Aorta (tissue), 5 donors: ENCODE data around the gene TMEM116. TPM values are rescaled to one million over a fixed set of nuclear protein-coding genes. Genes with fewer than 3 reads are reported as not detected.

Experiments
- ATAC-seq: fragments of 200-7000 bp; cut with Tn5 transposase; one replicate; pipeline ENCODE4 v1.9.1; 2022; ENCODE audit warnings: moderate library complexity; ENCODE audit not compliant: low FRiP score
- DNase-seq, 2 donors: peaks; one replicate each; pipeline ENCODE4 v3.0.0-alpha.2; 2020
- H3K27ac ChIP-seq, 2 donors: one replicate each; pipeline ENCODE4 v1.5.1; 2013; ENCODE audit warnings: low read length in 2 of 2, mild to moderate bottlenecking in 2 of 2, moderate library complexity in 2 of 2, control low read depth in 1 of 2, inconsistent platforms in 1 of 2, low read depth in 1 of 2
- H3K27me3 ChIP-seq, 2 donors: one replicate each; pipeline ENCODE4 v1.6.1; 2013; ENCODE audit warnings: control low read depth in 1 of 2, low read length in 1 of 2, mild to moderate bottlenecking in 1 of 2, moderate library complexity in 1 of 2; ENCODE audit not compliant: insufficient read depth in 2 of 2, control insufficient read depth in 1 of 2
- H3K36me3 ChIP-seq, 2 donors: one replicate each; pipeline ENCODE4 v1.6.1; 2013; ENCODE audit warnings: control low read depth in 1 of 2, low read length in 1 of 2, mild to moderate bottlenecking in 1 of 2; ENCODE audit not compliant: insufficient read depth in 2 of 2, control insufficient read depth in 1 of 2
- H3K4me1 ChIP-seq, 2 donors: one replicate each; pipeline ENCODE4 v1.6.1; 2013; ENCODE audit warnings: low read length in 2 of 2, control low read depth in 1 of 2, mild to moderate bottlenecking in 1 of 2, moderate library complexity in 1 of 2; ENCODE audit not compliant: insufficient read depth in 2 of 2, control insufficient read depth in 1 of 2
- H3K4me3 ChIP-seq, 2 donors: one replicate each; pipeline ENCODE4 v1.5.1; 2013; ENCODE audit warnings: low read length in 2 of 2, control low read depth in 1 of 2, mild to moderate bottlenecking in 1 of 2
- H3K9me3 ChIP-seq: one replicate; pipeline ENCODE4 v1.6.1; 2013; ENCODE audit warnings: mild to moderate bottlenecking, low read length; ENCODE audit not compliant: control insufficient read depth
- WGBS, 2 donors: extraction: QIAGEN DNeasy Blood & Tissue Kit; methylation state at CpG; one replicate each; pipeline ENCODE4 v1.1.7; 2013; 5-methylcytosine and 5-hydroxymethylcytosine counted together
- intact Hi-C, 2 donors: fragments of 100-400 bp; cut with DNase I; formaldehyde crosslinking; loops; one replicate each; pipeline versions ENCODE4 v1.14.2 to v1.15.0; 2022
- polyA plus RNA-seq, 2 donors: library from polyadenylated mRNA; stranded (reverse); fragments of 200-250 nt; gene quantifications; one replicate each; pipeline ENCODE4 v1.2.3, GENCODE V29; 2013
- total RNA-seq, 2 donors: library from RNA; stranded (reverse); fragmentation: NEBNext Ultra II Directional; extraction: Animal tissue kit (Norgen Biotek cat#: 25700); gene quantifications; one replicate each; pipeline ENCODE4 v1.2.1, GENCODE V29; 2021
- donor health status: healthy with polysubstance abuse.
- donor health status: Bipolar disorder and iron deficiency.
- donor health status: DM: no; HTN: no; CAD: no.
- donor health status: DM: no; HTN: no; CAD: no.
- donor health status: DM: yes; HTN: yes; CAD: no.

The TMEM116 gene
- total and polyA plus RNA-seq, 4 donors, result 2.4 to 9.9 (median 9.2) TPM

GRCh38 chr12:112029301-112029700 lies 16.3 kb upstream of the TMEM116 start:
- Histone ChIP-seq H3K4me1 (no peaks in the 10 kb centered on the region), H3K27me3 (no peaks in the 10 kb centered on the region), H3K9me3 (no peaks in the 10 kb centered on the region), H3K27ac (no peak overlapping the region), H3K4me3 (no peak overlapping the region), H3K36me3 (peaks cover 2 to 7% of the 10 kb centered on the region in 2 donors)
- ATAC-seq (no peak), DNase-seq (no peak)
- 93% methylated on average over 2 of the region's 2 CpGs for WGBS, 2 donors
- intact Hi-C loops, result no loop called here

GRCh38 chr12:112025808-112026375 lies 12.9 kb upstream of the TMEM116 start:
- Histone ChIP-seq H3K4me3 (no peak overlapping the region), H3K27ac (no peak overlapping the region), H3K4me1 (no peaks in the 10 kb centered on the region), H3K36me3 (peaks cover 0 to 3% of the 10 kb centered on the region in 2 donors), H3K9me3 (no peaks in the 10 kb centered on the region), H3K27me3 (no peaks in the 10 kb centered on the region)
- intact Hi-C loops, result no loop called here
- ATAC-seq (no peak), DNase-seq (no peak)
- 64 to 66% methylated on average over 4 of the region's 4 CpGs for WGBS, 2 donors

DNA sequence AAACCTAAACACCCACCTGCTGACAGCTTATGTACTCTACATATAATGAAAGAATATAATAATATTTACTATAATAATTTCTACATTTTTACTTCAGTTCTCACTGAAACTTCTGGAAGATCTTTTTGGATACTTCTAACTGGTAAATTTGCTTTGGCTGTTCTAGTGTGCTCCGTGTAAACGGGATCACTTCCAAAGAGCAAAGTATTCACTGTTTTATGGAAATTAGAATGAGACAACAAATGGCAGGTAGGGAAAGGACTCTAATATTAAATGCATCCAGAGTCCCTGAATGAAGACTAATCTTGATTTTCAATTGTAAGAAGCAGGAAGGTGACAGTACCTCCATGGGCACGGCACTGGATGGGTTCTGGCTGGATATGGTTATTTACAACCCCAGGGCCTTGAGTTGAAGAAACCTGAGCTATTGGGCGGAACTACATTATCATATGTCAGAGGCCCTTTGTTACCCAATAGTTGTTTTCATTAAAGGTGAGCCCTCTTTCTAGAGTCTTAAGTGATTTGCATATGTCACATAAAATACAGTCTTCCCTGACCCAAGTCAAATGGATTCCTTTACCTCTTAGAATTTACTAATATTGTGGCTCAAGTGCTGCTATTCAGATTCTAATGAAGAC lies 10.9 kb upstream of the TMEM116 start:
- no peak overlapping the region for H3K4me3 ChIP-seq
- no peaks in the 10 kb centered on the region for H3K27me3 ChIP-seq
- no peak overlapping the region for H3K27ac ChIP-seq
- H3K9me3 ChIP-seq, result no peaks in the 10 kb centered on the region
- 54 to 55% methylated on average over 4 of the region's 4 CpGs for WGBS, 2 donors
- ATAC-seq (no peak), DNase-seq (no peak)
- intact Hi-C loops, result no loop called here
- peaks cover 0 to 7% of the 10 kb centered on the region in 2 donors for H3K36me3 ChIP-seq
- no peaks in the 10 kb centered on the region for H3K4me1 ChIP-seq

GRCh38 chr12:112022241-112023016 lies 9.5 kb upstream of the TMEM116 start:
- H3K4me1 ChIP-seq, result no peaks in the 10 kb centered on the region
- ATAC-seq (no peak), DNase-seq (no peak)
- 82 to 87% methylated on average over 11 of the region's 11 CpGs for whole genome bisulfite sequencing, 2 donors
- H3K27me3 ChIP-seq, result no peaks in the 10 kb centered on the region
- H3K27ac ChIP-seq, result no peak overlapping the region
- peaks cover 0 to 5% of the 10 kb centered on the region in 2 donors for H3K36me3 ChIP-seq
- no peaks in the 10 kb centered on the region for H3K9me3 ChIP-seq
- H3K4me3 ChIP-seq, result no peak overlapping the region
- intact Hi-C loops, result no loop called here

GRCh38 chr12:112020947-112021457 lies 8.0 kb upstream of the TMEM116 start:
- ATAC-seq (no peak), DNase-seq (no peak)
- H3K4me1 ChIP-seq, result no peaks in the 10 kb centered on the region
- no peaks in the 10 kb centered on the region for H3K27me3 ChIP-seq
- whole genome bisulfite sequencing, 2 donors, result 87 to 89% methylated on average over 8 of the region's 8 CpGs
- H3K9me3 ChIP-seq, result no peaks in the 10 kb centered on the region
- no peak overlapping the region for H3K27ac ChIP-seq
- H3K36me3 ChIP-seq, result peaks cover 0 to 5% of the 10 kb centered on the region in 2 donors
- intact Hi-C loops, result no loop called here
- no peak overlapping the region for H3K4me3 ChIP-seq

DNA sequence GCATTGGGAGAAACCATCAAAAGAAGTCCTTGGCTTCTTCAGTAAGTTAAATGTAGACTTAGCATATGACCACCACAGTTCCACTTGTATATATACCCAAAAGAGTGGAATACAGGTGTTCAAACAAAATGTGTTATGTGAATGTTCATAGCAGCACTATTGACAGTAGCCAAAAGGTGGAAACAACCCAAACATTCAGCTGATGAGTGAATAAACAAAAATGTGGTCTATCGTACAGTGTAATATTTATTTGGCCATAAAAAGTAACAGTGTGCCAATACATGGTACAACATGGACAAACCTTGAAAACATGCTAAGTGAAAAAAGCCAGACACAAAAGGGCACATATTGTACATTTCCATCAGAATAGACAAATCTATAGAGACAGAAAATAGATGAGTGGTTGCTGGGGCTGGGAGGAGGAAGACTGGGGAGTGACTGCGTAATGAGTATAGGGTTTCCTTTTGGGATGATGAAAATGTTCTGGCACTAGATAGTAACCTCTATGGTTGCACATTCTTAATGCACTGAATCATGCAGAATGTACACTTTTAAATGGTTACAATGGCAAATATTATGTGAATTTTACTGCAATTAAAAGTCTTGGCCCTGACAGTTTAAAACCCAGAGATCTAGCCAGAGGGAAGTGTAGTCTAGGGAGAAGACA lies 5.7 kb upstream of the TMEM116 start:
- Histone ChIP-seq H3K4me1 (no peaks in the 10 kb centered on the region), H3K27ac (no peak overlapping the region), H3K36me3 (peaks cover 0 to 5% of the 10 kb centered on the region in 2 donors), H3K4me3 (no peak overlapping the region), H3K9me3 (no peaks in the 10 kb centered on the region), H3K27me3 (no peaks in the 10 kb centered on the region)
- DNase-seq, result no peak
- WGBS, 2 donors, result 74 to 79% methylated on average over 2 of the region's 2 CpGs
- intact Hi-C loops, result loop anchor here in 1 of 2 donors (10.0 kb wide), 1 partner anchor 86 kb away; the partner anchor contains the start of gene NAA25
- no peak for ATAC-seq

GRCh38 chr12:112017041-112017440 lies 4.1 kb upstream of the TMEM116 start:
- WGBS, 2 donors, result 88 to 90% methylated on average over 1 of the region's 1 CpG
- intact Hi-C loops, result loop anchor here in 1 of 2 donors (10.0 kb wide), 1 partner anchor 88 kb away; the partner anchor contains the start of gene NAA25
- H3K27me3 ChIP-seq, result no peaks in the 10 kb centered on the region
- no peaks in the 10 kb centered on the region for H3K9me3 ChIP-seq
- no peaks in the 10 kb centered on the region for H3K4me1 ChIP-seq
- DNase-seq, result no peak
- no peak for ATAC-seq
- H3K27ac ChIP-seq, result no peak overlapping the region
- peaks cover 0 to 3% of the 10 kb centered on the region in 2 donors for H3K36me3 ChIP-seq
- H3K4me3 ChIP-seq, result no peak overlapping the region

DNA sequence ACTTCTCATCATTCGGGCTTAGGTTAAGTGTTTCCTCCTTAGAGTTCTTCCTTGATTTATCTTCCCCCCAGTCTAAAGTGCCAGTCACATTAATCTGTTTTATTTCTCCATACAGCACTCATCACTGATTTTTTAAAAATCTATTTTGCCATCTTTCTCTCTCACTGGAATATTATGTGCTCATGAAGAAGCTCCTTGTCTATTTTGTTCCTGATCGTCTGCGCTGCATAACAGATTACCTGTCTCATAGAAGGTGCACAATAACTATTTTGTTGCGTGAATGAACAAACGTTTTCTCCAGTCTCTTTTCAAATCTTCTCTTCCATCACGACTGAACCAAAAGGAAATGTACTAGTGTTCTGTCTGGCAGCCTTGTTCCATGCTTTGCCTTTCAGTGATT lies 3.0 kb upstream of the TMEM116 start:
- Histone ChIP-seq H3K4me1 (no peaks in the 10 kb centered on the region), H3K27ac (no peak overlapping the region), H3K4me3 (no peak overlapping the region), H3K36me3 (peaks cover 0 to 3% of the 10 kb centered on the region in 2 donors), H3K9me3 (no peaks in the 10 kb centered on the region), H3K27me3 (no peaks in the 10 kb centered on the region)
- DNase-seq, result no peak
- no peak for ATAC-seq
- WGBS, 2 donors, result 96 to 97% methylated on average over 6 of the region's 6 CpGs
- intact Hi-C loops, result loop anchor here in 1 of 2 donors (10.0 kb wide), 1 partner anchor 89 kb away; the partner anchor contains the start of gene NAA25
